ENCODE measurements around the gene AUTS2. TPM values are rescaled to one million over a fixed set of nuclear protein-coding genes. Genes with fewer than 3 reads are reported as not detected.

The AUTS2 gene
- total RNA-seq, 4 donors from 2014 or later, result 14.9 to 27.2 (median 17.5) TPM

- Histone ChIP-seq H3K27me3 (no peaks in the 10 kb centered on the region), H3K9me3 (no peaks in the 10 kb centered on the region), H3K36me3 (no peaks in the 10 kb centered on the region), H3K4me3 (replicated peaks in 1 of 3) (no peak overlapping the region), H3K4me1 (no peaks in the 10 kb centered on the region), H3K27ac (no peak overlapping the region)
- no peak for DNase-seq
- TF ChIP-seq POLR2A (IDR thresholded peaks at IDR 0.05), result no peak
- TF ChIP-seq CTCF (IDR thresholded peaks at IDR 0.05), result no peak
- intact Hi-C loops (cut with DNase I), result no loop called here
- 95 to 96% methylated on average over 3 of the region's 3 CpGs for WGBS, 2 donors
Observed at GRCh38 chr7:70660819-70661191, 1062.5 kb downstream of the AUTS2 start.

GRCh38 chr7:70663680-70664079, 1065.4 kb downstream of the AUTS2 start:
- Histone ChIP-seq H3K27ac (no peak overlapping the region), H3K36me3 (no peaks in the 10 kb centered on the region), H3K4me3 (replicated peaks in 1 of 3) (no peak overlapping the region), H3K27me3 (no peaks in the 10 kb centered on the region), H3K4me1 (no peaks in the 10 kb centered on the region), H3K9me3 (no peaks in the 10 kb centered on the region)
- no peak for DNase-seq
- TF ChIP-seq POLR2A (IDR thresholded peaks at IDR 0.05) (no peak), CTCF (IDR thresholded peaks at IDR 0.05) (no peak)
- WGBS, 2 donors, result 56 to 60% methylated on average over 3 of the region's 3 CpGs
- intact Hi-C loops (cut with DNase I), result no loop called here

GRCh38 chr7:70665997-70666396, 1067.7 kb downstream of the AUTS2 start:
- H3K36me3 ChIP-seq, result no peaks in the 10 kb centered on the region
- DNase-seq, result no peak
- no peaks in the 10 kb centered on the region for H3K27me3 ChIP-seq
- WGBS, 2 donors, result 90 to 91% methylated on average over 2 of the region's 2 CpGs
- no peak overlapping the region for H3K27ac ChIP-seq
- intact Hi-C loops (cut with DNase I), result no loop called here
- H3K4me1 ChIP-seq, result no peaks in the 10 kb centered on the region
- no peak for TF ChIP-seq CTCF (IDR thresholded peaks at IDR 0.05)
- no peak for TF ChIP-seq POLR2A (IDR thresholded peaks at IDR 0.05)
- H3K4me3 ChIP-seq (replicated peaks in 1 of 3), result no peak overlapping the region
- no peaks in the 10 kb centered on the region for H3K9me3 ChIP-seq

- no peak for TF ChIP-seq CTCF (IDR thresholded peaks at IDR 0.05)
- no peak for TF ChIP-seq POLR2A (IDR thresholded peaks at IDR 0.05)
- WGBS, 2 donors, result 52 to 64% methylated on average over 2 of the region's 2 CpGs
- Histone ChIP-seq H3K4me3 (replicated peaks in 1 of 3) (no peak overlapping the region), H3K27ac (no peak overlapping the region), H3K9me3 (no peaks in the 10 kb centered on the region), H3K36me3 (no peaks in the 10 kb centered on the region), H3K4me1 (no peaks in the 10 kb centered on the region), H3K27me3 (no peaks in the 10 kb centered on the region)
- intact Hi-C loops (cut with DNase I), result no loop called here
- no peak for DNase-seq
Observed at GRCh38 chr7:70667406-70667805, 1069.1 kb downstream of the AUTS2 start.

GRCh38 chr7:70668606-70669358, 1070.5 kb downstream of the AUTS2 start:
- TF ChIP-seq CTCF (IDR thresholded peaks at IDR 0.05) (no peak), POLR2A (IDR thresholded peaks at IDR 0.05) (no peak)
- 87 to 89% methylated on average over 16 of the region's 16 CpGs for WGBS, 2 donors
- no peaks in the 10 kb centered on the region for H3K27me3 ChIP-seq
- no peak overlapping the region for H3K27ac ChIP-seq
- H3K4me3 ChIP-seq (replicated peaks in 1 of 3), result no peak overlapping the region
- H3K36me3 ChIP-seq, result no peaks in the 10 kb centered on the region
- H3K9me3 ChIP-seq, result no peaks in the 10 kb centered on the region
- intact Hi-C loops (cut with DNase I), result no loop called here
- H3K4me1 ChIP-seq, result no peaks in the 10 kb centered on the region
- DNase-seq, result peak in 1 of 2 donors; percentile 25

Data from thyroid gland (tissue), 4 donors.